Retinal pigment epithelial cell (primary cell): ENCODE measurements around the gene ISCA2.

Experiments
- DNase-seq: peaks from one replicate; pipeline ENCODE4 v3.0.0-alpha.2; 2010; ENCODE audit warnings: low read depth
- H3K4me3 ChIP-seq: 2 replicates; pipeline ENCODE4 v1.5.1; 2011; ENCODE audit warnings: mild to moderate bottlenecking, low read length, control low read depth, moderate library complexity
- TF ChIP-seq, protein P1 (sequence below): conservative IDR thresholded peaks from 2 replicates; pipeline ENCODE4 v1.5.1; 2011; ENCODE audit warnings: low read depth, low read length, control low read depth, inconsistent platforms

Gene ISCA2

DNA sequence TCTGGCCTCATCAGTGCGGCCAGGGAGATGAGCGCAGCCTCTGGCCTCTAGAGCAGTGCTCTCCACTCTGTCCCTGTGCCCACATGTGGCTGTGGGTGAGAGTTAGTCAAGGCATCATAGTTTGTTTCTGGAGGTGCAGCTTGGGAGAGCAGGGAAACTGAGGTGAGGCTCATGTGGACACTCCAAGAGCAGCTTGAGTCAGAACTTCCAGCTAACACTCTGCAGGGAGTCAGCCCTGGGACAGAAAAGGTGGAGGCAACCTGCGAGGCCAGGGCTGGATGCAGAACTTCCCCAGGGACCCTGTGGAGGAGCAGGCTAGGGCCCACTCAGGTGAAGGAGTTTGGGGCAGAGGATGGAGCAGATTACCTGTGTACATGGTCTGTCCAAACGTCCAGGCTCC lies 10.8 kb downstream of the ISCA2 start:
- DNase-seq, result no peak
- TF ChIP-seq, protein P1, sequence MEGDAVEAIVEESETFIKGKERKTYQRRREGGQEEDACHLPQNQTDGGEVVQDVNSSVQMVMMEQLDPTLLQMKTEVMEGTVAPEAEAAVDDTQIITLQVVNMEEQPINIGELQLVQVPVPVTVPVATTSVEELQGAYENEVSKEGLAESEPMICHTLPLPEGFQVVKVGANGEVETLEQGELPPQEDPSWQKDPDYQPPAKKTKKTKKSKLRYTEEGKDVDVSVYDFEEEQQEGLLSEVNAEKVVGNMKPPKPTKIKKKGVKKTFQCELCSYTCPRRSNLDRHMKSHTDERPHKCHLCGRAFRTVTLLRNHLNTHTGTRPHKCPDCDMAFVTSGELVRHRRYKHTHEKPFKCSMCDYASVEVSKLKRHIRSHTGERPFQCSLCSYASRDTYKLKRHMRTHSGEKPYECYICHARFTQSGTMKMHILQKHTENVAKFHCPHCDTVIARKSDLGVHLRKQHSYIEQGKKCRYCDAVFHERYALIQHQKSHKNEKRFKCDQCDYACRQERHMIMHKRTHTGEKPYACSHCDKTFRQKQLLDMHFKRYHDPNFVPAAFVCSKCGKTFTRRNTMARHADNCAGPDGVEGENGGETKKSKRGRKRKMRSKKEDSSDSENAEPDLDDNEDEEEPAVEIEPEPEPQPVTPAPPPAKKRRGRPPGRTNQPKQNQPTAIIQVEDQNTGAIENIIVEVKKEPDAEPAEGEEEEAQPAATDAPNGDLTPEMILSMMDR, result no peak
- H3K4me3 ChIP-seq, result no peak overlapping the region

DNA sequence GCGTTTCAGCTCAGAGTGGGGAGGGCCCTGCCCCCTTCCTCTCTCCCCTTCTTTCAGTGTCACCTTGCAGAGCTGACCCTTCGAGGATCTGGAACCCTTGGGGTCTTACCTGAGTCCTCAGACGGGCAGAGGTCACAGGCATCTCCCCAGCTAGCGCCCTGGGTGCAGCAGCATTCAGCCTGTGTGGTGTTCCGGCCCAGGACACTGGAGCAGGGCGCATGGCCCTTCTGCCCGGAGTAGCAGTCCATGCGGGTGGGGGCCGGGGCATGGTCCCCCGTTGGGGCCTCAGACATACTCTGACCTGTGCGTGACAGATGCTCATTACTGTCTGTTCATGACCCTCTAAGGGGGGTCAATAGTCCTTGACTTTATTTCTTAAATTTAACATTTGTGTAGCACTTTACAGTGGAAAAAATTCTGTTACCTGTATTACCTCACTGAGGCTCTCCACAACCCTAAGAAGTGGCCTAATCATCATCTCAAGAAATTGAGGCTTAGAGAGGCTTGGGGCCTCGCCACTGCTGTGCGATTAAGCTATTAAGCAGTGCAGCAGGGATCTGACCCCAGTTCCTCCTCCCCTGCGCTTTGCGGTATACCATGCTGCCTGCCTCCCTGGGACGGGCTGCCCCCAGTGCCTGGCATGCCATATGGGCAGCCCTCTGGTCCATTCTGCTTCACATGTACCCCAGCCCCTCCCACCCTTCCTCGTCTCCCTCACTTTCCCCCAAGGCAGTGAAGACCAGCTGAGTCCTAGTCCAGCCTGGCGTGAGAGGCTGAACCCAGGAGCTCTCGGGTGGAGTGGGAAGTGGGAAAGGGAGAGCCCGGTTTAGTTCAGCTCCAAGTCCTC lies 11.5 kb downstream of the ISCA2 start:
- TF ChIP-seq, protein P1, result no peak
- H3K4me3 ChIP-seq, result no peak overlapping the region
- no peak for DNase-seq

DNA sequence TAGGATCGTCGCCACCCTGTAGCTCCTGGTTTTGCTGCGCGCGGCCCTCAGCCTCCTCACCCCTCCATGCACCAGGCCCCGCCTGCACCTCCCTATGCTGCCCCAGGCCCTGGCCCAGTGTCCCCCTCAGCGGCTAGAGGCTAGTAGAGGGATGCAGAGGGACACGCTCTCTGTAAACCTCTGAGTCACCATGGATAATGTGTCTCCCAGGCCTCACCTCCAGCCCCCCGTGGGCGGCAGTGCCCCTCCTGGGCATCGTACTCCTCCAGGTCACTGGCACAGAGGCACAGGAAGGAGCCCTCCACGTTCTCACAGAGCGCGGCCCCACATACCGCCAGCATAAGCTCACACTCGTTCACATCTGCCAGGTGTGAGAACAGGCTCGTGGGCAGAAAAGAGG lies 12.3 kb downstream of the ISCA2 start:
- no peak for DNase-seq
- TF ChIP-seq, protein P1, result no peak
- no peak overlapping the region for H3K4me3 ChIP-seq

DNA sequence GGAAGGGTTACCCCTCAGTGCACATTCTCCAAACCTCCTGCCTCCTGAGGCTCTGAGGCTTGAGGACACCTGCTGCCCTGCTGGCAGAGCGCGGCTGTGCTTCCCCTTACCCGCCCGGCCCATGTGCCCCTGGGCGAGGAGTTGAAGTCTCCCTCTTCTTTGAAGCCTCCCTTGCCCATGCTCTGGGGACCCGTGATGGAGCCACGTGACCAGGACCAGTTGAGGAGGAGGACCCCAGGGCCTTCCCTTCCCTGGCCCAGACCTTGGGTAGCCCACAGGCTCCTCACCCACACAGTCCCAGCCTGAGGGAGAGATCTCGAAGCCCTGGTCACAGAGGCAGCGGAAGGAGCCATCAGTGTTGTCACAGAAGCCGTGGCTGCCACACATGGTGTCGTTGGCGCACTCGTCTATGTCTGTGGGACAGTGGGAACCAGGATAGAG lies 12.9 kb downstream of the ISCA2 start:
- TF ChIP-seq, protein P1, result no peak
- DNase-seq, result no peak

DNA sequence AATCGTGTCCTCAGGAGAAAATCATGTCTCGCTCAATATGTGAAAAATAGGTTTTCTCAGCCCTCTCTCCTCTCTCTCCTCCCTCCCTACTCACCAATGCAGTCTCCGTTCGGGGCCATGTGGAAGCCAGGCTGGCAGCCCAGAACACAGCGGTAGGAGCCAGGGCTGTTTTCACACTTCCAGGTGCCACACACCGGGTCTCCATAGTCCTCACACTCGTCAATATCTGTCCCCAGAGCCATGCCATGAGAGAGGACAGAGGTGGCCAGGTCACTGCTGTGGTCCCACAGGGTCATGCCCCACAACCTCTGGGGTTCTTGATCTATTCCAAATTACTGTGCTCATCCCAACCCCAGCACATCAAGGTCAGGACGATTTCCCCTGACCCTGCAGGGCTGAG lies 13.5 kb downstream of the ISCA2 start:
- H3K4me3 ChIP-seq, result no peak overlapping the region
- TF ChIP-seq, protein P1, result no peak
- no peak for DNase-seq

More for the DNA sequence above, 12.9 kb downstream of the ISCA2 start:
- H3K4me3 ChIP-seq, result no peak overlapping the region

DNA sequence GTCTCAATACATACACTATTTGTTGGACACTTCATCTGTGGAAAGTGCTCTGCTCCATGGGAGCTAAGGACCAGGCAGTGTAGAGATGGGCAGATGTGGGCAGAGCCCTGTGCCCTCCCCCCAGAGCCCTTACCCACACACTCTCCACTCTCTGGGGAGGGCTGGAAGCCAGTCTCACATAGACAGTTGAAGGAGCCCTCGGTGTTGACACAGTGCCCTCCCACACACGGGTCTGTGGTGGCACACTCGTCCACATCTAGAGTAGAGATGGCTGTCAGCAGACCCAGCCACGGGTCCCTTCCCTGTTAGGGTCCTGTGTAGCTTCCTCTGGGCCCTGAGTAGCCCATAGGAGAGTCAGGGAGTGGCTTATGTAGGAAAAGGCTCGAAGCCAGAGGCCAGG lies 14.3 kb downstream of the ISCA2 start:
- no peak overlapping the region for H3K4me3 ChIP-seq
- TF ChIP-seq, protein P1, result no peak
- DNase-seq, result no peak

DNA sequence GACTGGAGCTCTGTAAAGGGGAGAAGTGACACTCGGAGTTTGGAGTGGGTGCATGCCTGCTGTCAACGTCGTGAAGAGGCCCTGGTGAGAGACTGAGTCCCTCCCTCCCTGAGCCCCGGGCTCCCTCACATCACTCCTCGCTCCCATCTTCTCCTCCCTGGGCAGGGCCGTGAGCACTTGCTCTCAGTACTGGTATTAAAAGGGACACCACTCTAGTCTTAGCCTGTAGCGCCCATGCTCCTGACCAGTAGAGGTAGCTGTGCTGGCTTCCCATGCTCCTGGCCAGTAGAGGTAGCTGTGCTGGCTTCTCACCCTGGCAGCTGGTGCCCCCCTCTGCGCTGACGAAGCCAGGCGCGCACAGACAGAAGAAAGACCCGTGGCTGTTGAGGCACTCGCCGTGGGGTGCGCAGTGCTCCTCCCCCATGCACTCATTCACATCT lies 14.7 kb downstream of the ISCA2 start:
- no peak overlapping the region for H3K4me3 ChIP-seq
- no peak for DNase-seq
- TF ChIP-seq, protein P1, result peak; percentile 68
